GM19372 (cell line): ENCODE results near the gene TMEM214.

Experiments
- ATAC-seq: cut with Tn5 transposase; IDR thresholded peaks from one replicate; pipeline ENCODE4 v1.9.1; 2021; ENCODE audit warnings: mild to moderate bottlenecking, low read depth, moderate library complexity; ENCODE audit not compliant: unreplicated experiment

TMEM214 gene

DNA sequence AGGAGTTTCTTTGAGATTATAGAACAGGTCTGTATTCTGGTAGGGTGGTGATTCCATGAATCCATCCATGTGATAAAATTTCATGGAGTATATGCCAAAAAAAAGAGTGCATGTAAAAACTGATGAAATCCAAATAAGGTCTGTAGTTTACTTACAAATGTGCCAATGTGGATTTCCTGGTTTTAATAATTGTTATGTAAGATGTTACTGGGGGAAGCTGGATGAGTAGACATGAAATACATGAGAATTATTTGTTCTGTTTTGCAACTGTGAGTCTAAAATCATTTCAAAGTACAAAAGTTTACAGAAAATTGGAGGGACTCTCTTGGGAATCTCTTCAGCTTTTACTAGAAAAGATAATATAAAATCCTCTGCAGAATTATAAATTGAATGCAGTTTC, 23.7 kb upstream of the TMEM214 start:
- ATAC-seq = no peak

DNA sequence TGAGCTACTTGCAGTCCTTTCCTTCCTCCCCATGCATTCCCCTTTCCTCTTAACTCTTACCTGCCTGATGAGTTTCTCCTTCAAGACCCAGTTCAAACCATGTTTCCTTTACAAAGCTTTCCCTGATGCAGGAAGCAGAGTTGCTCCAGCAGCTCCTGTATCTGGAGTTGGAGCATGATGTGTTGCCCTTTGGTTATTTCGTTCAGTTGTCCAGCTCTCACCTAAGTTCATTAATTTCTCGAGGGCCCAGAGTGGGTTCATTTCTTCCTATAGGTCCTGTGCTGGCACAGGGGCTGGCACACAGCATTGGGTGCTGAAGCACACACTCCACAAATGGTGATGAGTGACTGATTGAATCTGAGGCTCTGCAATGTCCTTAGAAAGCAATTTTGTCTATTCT, 23.0 kb upstream of the TMEM214 start:
- ATAC-seq = no peak

DNA sequence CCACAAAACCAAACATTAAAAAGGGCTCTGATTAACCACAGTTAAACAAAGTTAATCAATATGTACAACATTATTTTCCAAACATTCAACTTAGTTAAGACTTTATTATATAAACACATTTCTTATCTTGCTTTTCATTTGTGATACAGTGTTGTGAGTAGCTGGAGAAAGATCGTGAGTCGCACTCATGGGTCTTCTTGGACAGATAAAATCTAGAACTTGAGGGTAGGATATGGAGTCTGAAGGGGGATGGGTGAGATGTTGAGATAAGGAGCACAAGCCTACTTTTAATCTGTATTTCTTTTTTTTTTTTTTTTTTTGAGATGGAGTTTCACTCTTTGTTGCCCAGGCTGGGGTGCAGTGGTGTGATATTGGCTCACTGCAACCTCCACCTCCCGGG, 22.6 kb upstream of the TMEM214 start:
- ATAC-seq = no peak

DNA sequence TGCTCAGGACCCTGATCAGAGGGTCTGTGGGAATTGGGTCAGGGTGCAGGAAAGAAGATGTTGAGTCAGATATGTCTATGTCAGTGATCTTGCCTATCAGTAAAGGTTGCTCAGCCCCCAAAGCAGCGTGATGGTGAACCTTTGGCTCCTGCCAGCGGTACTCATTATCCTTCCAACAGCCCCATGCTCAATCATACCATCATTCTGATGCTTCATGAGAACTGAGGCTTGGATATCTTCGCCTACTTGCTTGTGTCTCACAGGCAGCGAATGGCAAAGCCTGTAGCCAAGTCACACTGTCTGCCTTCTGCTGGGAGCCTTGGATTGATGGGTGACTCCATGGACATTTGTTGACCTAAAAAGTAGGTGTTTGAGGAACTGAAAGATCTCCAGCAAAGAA, 19.0 kb upstream of the TMEM214 start:
- no peak for ATAC-seq

DNA sequence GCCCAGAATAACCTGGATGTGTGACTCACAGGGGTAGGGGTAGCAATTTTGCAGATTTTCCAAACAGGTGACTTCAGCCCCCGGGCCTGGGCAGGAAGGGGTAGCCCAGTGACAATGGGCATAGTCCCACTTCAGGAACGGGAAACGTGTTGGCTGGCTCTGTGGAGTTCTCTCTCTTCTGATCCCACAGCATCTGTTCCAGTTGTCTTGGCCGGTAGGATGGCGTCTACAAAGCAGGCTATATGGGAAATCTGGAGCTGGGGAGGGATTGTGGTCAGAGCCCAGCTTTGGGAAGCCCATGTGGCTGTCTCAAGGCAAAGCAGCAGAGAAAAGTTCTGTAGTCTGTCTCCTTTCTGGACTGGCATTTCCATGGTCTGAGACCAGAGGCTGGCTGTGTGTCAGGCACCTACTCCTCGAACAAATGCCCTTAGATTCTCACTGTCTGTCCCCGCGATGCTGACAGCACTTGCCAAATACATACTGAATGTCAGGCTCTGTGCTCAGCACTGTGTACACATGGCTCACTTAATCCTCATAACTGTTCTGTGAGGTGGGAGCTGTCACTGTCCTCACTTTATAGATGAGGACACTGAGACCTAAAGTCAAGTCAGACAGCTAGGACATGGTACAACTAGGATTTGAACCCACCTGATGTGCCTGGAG, 17.9 kb upstream of the TMEM214 start:
- ATAC-seq = no peak

DNA sequence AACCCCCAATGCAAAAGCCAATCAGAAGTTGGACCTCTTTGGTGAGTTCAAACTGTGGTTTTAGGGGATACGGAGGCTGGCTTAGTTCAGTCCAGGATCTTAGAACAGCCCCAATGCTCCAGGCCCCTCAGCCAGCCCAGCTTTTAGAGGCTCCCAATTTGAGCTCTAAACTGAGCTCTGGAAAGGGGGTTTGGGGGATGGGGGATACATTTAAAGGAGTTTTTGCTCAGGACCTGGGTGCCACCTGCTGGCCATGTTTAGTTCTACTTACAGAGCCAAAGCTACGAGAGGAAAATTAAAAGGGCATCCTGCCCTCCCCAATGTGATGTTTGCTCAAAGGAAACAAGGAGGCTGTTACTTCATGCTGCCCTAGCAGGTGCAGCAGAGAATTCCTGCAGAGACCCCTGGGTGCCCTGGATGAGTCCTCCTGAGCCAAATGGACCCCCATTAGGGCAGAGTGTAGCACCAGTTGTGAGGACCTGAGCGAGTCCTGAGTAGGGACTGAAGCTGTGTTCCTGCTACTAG, 15.9 kb upstream of the TMEM214 start:
- no peak for ATAC-seq

DNA sequence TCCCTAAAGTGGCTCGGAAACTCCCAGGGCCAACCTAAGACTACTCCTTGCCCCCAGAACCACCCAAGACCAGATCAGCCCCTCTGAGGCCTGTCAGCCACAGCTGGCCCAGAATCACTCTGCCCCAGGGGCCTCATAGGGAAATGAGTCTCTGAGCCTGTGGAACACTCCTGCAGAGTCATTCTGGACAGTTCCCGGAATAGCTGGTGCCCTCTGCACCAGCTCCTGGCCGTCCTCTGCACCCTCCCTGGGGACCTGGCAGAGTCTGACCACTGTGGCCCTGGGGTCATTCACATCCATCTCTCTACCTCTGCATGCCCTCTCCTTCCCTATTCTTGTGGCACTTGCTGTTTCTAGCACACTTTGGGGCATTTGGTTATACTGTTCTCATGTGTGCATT, 14.6 kb upstream of the TMEM214 start:
- ATAC-seq = no peak

DNA sequence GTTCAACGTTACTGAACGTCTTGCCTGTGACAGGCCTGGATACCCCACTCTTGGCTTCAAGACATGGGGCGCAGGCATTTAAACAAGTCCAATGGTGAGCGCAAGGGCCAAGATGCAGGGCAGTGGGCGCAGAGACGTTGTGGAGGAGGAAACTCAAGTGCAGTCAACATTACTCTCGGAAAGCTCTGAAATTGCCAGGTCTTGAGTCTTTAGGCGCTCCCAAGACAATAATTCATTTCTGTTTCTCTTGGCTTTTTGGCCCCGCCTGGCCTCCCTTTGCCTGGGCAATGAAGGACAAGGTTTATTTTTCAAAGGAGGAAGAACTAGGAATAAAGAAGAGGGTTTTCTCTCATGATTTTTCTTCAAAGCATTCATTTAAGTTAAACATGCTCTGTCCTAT, 13.3 kb upstream of the TMEM214 start:
- ATAC-seq = no peak

DNA sequence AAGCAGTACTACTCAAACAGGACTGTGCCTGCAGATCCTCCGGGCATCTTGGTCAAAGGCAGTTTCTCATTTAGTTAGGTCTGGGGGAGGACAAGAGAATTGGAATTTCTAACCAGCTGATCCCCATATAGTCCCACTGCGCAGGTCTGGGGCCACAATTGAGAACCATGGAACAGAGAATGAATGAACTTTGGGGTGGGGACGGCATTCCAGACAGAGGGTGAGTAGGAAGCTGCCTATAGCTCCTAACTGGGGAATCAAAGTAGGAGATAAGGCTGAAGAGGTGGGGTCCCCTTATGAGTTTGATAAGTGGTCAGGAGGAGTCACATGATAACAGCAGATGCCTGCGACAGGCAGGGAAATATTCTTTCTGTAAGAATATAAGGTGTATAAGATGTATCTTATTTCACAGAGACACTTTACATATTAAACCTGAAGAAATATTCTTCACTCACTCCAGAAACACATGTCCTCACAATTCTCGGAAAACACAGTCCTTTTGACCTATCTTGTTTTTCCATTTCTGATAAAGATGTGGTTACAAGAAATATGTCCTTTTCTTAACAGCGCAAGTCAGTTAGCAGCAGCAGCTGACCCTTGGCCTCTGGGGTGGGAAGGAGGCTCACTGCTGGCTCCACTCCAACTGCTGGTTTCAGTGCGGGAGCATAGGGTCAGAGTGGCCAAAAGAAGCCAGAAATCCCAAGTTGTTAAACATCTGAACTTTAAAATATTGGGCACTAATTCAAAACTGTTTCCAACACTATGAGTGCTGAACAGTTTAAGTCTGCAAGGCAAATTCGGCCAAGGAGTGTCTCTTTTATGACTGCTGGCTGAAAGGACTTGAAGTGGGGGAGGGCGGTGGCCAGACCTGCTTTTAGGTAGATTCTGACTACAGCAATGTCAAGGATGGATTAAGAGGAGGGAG, 12.6 kb upstream of the TMEM214 start:
- ATAC-seq = no peak

DNA sequence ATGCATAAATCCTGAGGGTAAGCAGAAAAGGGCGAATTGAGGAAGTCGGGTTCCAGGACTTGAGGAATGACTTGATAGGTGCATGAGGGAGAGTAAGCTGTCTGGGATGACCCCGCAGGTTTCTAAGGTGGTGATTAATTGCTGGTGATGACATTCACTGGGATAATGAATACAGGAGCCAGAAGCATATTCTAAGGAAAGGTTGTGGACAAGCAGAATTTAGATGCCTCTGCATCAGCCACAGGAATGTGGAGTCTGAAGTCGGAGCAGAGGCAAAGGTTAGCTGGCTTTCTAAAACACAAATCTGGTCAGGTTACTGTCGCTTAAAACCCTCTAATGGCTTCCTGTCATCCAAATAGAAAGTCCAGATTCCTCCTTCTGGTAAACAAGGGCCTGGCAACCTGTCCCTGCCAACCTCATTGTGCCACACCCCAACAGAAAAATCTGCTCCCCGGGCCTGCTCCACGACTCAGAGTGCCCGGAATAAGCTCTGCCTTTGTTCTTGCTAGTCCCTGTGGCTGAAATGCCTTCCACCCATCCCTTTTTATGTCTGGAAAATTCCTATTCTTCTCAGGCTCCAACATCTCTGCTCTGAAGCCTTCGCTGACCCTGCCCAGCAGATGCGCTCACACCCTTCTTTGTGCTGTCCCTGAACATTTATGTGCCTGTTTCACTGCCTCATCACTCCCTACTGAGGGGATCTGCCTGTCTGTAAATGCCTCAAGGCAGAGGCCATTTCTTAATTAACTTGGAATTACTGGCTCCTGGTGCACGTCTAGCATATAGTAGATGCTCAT, 11.3 kb upstream of the TMEM214 start:
- ATAC-seq = no peak

DNA sequence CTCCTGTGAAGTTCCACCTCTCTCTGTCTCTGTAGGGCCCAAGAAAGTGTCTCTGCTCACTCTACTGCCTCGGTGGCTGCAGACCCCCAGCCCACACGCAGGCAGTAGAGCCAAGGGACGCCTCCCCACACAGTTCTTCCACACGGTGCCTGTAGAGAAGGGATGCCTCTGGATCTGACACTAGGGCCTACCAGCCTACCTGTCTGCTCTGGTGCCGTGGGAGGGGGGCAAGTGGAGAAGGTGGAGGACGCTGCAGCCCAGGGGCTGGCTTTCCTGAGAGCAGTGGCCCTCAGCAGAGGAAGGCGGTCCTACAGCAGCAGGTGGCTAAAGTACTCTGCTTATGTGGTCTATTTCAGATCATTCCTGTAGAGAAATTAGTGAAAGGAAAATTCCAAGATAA, 9.0 kb upstream of the TMEM214 start:
- no peak for ATAC-seq

DNA sequence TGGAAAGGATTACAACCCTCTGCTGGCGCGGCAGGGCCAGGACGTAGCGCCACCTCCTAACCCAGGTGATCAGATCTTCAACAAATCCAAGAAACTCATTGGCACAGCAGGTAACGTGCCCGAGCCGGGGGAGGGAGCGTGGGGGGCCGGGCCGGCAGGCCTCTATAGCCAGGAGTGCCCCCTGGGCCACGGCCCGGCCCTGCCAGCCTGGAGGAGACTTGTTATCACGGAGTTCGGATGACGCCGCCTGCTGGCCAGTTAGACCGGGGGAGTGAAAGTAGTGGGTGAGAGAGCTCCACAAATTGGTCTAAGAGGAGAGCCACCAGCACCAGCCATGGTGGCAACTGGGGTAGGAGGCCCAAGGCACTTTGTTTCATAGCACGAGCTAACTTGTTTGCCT, 8.6 kb upstream of the TMEM214 start:
- no peak for ATAC-seq

DNA sequence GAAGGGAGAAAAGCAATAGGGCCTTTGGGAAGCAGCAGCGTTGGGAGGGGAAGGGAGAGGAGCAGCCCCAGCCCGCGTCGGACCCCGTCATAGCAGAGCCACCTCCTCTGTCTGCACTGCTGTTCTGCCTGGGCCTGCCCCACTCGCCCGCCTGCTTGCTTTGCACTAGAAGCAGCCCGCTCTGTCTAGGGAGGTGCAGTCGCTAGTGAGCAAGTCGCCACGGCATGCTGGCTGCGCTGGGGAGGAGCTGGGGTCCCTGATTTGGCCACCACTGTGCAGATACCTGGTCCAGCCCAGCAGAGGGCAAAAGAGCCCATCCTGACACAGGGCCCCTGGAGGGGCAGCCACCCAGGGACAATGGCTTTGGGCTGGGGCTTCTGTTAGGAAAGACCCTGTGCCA, 8.0 kb upstream of the TMEM214 start:
- ATAC-seq = no peak

DNA sequence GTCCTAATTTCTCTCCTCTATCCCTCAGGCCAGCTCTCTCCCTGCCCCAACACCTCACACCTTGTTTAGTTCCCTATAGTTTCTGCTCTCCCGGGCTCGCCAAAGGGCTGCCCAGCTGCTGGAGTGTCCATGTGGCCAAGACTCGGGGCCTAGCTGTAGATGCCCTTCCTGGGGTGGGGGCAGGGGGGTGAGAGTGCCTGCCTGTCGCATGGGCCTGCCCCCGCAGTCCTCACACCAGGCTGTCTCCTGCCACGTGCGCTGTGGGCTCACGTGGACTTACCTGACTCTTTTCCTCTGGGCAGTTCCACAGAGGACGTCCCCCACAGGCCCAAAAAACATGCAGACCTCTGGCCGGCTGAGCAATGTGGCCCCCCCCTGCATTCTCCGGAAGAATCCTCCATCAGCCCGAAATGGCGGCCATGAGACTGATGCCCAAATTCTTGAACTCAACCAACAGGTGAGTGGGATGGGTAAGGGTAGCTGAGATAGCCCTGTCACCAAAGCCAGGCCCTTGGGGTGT, 7.4 kb upstream of the TMEM214 start:
- ATAC-seq = no peak

DNA sequence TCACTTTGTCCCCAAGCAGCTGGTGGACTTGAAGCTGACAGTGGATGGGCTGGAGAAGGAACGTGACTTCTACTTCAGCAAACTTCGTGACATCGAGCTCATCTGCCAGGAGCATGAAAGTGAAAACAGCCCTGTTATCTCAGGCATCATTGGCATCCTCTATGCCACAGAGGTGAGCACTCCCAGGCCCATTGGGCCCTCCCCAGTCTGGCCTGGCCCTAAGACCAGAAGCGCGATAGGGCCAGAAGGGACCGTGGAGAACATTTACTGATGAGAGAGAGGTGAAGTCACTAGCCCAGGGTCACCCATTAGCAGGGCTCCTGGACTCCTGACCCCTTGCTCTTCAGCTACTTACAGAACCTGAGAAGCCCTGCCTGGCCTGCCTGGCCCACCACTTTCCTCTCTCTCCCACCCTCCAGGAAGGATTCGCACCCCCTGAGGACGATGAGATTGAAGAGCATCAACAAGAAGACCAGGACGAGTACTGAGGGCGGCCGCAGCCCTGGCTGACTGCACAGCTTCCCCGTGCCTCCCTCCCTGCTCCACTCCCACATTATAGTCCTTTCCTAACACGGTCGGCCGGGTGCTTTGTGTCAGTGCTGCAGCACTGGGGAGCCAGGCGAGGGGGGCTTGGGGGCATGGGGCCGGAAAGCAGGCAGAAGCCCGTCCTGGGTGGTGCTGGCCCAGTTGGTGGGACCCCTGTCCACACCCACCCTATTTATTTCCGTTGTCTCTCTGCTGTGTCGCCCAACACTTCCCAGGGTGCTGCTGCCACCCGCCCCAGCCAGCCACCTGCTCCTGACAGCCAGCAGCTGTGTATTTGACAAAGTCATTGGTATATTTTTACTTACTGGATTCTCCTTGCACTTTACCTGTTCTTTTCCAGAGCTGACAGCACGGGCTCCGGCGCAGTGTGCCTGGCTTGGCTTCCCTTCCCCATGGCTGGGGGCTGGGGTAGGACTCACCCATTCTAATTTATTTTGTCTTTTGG, 6.6 kb upstream of the TMEM214 start:
- ATAC-seq = no peak

DNA sequence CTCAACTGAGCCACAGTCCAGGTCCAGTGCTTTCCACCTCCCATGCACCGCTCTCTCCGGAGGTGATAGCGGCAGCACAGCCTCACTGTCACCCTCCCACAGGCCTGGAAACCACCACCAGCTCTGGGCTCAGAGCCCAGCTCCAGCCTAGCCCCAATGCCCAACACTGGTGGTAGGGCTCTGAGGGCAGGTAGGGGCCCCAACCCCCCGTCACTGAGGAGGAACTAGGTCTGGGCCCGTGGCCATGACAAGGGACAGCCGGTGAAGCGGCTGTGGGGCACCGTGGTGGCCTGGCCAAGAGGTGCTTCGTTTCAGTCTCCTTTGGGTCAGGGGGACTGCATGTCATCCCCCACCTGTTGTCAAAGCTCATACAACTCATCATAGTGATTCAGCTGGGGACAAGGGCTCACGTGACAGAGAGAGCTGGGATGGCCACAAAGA, 5.5 kb upstream of the TMEM214 start:
- ATAC-seq = no peak

DNA sequence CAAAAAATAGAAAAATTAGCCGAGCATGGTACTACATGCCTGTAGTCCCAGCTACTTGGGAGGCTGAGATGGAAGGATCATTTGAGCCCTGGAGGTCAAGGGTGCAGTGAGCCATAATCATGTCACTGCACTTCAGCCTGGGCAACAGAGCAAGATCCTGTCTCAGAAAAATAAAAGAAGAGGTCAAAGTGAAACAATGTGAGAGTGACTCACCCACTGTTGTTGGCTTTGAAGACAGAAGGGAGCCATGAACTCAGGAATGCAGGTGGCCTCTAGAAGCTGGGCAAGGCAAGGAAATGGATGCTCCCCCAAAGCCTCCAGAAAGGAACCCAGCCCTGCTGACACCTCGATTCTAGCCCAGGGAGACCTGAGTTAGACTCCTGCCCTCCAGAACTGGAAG, 3.7 kb upstream of the TMEM214 start:
- ATAC-seq = no peak

DNA sequence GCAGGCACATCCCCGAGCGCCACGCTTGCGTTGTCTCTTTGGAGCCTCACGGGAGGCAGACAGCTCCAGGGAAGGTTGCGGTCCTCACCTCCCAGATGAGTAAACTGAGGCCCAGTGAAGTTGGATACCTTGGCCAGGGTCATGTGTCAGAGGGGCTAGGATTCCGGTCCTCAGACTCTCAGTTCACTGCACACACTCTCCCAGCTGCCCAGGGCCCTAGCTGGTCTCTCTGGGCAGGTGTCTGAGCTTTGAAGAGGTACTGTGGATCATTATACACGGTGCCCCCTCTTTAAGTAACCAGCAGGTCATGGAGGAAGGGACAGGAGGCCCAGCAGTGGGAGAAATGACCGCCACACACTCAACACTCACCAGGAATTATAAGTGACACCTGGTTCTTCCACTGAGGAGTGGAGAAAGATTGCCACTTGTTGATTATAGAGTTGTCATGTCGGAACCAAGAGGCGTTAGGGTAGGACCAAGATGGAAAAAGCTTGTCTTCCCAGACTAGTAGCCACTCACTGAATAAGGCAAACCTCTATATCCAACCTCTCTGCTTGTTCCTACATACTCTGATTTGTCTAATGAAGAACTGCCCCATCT, 588 bp downstream of the TMEM214 start:
- no peak for ATAC-seq

DNA sequence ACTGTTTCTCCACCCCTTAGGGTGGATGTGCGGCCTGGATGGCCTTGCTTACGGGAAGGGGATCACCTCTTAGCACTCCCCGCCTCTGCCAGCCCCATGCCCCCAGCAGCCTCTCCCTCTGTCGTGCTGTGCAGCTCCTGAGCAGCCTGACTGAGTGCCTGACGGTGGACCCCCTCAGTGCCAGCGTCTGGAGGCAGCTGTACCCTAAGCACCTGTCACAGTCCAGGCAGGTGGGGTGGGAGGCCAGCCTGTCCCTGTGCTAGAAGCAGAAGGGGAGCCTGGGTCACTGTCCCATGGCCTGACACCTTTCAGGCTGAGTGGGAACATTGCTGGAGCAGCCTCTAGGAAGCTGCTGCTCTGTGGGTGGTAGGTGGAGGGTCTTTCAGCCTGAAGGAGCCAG, 5.2 kb downstream of the TMEM214 start:
- ATAC-seq = no peak
